Astrocyte of the hippocampus (primary cell): ENCODE data around the gene ALDOB.

Experiments used
- DNase-seq: peaks from one replicate; pipeline ENCODE4 v3.0.0; 2011; ENCODE audit warnings: low read depth, low spot score

Gene ALDOB

GRCh38 chr9:101421653-101422065 lies 13.9 kb downstream of the ALDOB start:
- DNase-seq = no peak

GRCh38 chr9:101419863-101420262 lies 15.7 kb downstream of the ALDOB start:
- no peak for DNase-seq

- DNase-seq = no peak
Observed at GRCh38 chr9:101418518-101419430, 16.8 kb downstream of the ALDOB start.

- DNase-seq = no peak
Observed at GRCh38 chr9:101417977-101418376, 17.6 kb downstream of the ALDOB start.

- no peak for DNase-seq
Observed at GRCh38 chr9:101417389-101417788, 18.2 kb downstream of the ALDOB start.

GRCh38 chr9:101415578-101415977 lies 20.0 kb downstream of the ALDOB start:
- no peak for DNase-seq

- no peak for DNase-seq
Observed at GRCh38 chr9:101414839-101415238, 20.7 kb downstream of the ALDOB start.

- no peak for DNase-seq
Observed at GRCh38 chr9:101409079-101409477, 26.5 kb downstream of the ALDOB start.

GRCh38 chr9:101408374-101409078 lies 27.0 kb downstream of the ALDOB start:
- DNase-seq = no peak

GRCh38 chr9:101403516-101404285 lies 31.9 kb downstream of the ALDOB start:
- no peak for DNase-seq

- no peak for DNase-seq
Observed at GRCh38 chr9:101400120-101400519, 35.5 kb downstream of the ALDOB start.

- DNase-seq = no peak
Observed at GRCh38 chr9:101399643-101399970, 36.0 kb downstream of the ALDOB start.

GRCh38 chr9:101398930-101399642 lies 36.5 kb downstream of the ALDOB start:
- DNase-seq = no peak

- peak; percentile 100 for DNase-seq
Observed at GRCh38 chr9:101398068-101398929, 37.3 kb downstream of the ALDOB start, which contains the start of the genes MRPL50 and ZNF189. MRPL50 (minus strand) TSS chr9:101398618; CDS start chr9:101398592, 26 bp downstream. ZNF189 (plus strand) TSS chr9:101398851; CDS start chr9:101399157, 306 bp downstream.

- DNase-seq = no peak
Observed at GRCh38 chr9:101397746-101398067, 37.9 kb downstream of the ALDOB start.

GRCh38 chr9:101394687-101395086 lies 40.9 kb downstream of the ALDOB start:
- DNase-seq = no peak

GRCh38 chr9:101393135-101393534 lies 42.4 kb downstream of the ALDOB start:
- no peak for DNase-seq

GRCh38 chr9:101388507-101388993 lies 47.0 kb downstream of the ALDOB start:
- peak; percentile 20 for DNase-seq

GRCh38 chr9:101387871-101388506 lies 47.6 kb downstream of the ALDOB start:
- DNase-seq = peak; percentile 67
